Osteoblast (primary cell): ENCODE measurements around the gene KIF1B. TPM values are rescaled to one million over a fixed set of nuclear protein-coding genes. Genes with fewer than 3 reads are reported as not detected.
"Not testable (repeated sequence)": the region's sequence is repeated elsewhere in the genome, so short reads cannot be mapped to it uniquely, and the experiment has no call there.

Source experiments
- DNase-seq: peaks from one replicate; pipeline ENCODE4 v3.0.0; 2011; ENCODE audit warnings: low spot score, mixed read lengths; ENCODE audit not compliant: insufficient read length; ENCODE audit errors: missing footprints
- H2AFZ ChIP-seq: 2 replicates; pipeline ENCODE4 v1.6.0; 2011; ENCODE audit warnings: mild to moderate bottlenecking, low read length
- H3K27ac ChIP-seq: 2 replicates; pipeline ENCODE4 v1.5.1; 2011; ENCODE audit warnings: mild to moderate bottlenecking, low read depth, low read length, moderate library complexity
- H3K27me3 ChIP-seq: 2 replicates; pipeline ENCODE4 v1.6.0; 2012; ENCODE audit warnings: mild to moderate bottlenecking, control low read depth, inconsistent platforms, low read length, moderate library complexity; ENCODE audit not compliant: insufficient read depth
- H3K36me3 ChIP-seq: 2 replicates; pipeline ENCODE4 v1.5.1; 2011; ENCODE audit warnings: mild to moderate bottlenecking, low read length, control low read depth, moderate library complexity; ENCODE audit not compliant: insufficient read depth
- H3K4me1 ChIP-seq: 2 replicates; pipeline ENCODE4 v1.5.1; 2011; ENCODE audit warnings: mild to moderate bottlenecking, low read length, control low read depth, moderate library complexity; ENCODE audit not compliant: insufficient read depth
- H3K4me2 ChIP-seq: 2 replicates; pipeline ENCODE4 v1.6.0; 2011; ENCODE audit warnings: mild to moderate bottlenecking, low read length; ENCODE audit not compliant: insufficient read depth
- H3K4me3 ChIP-seq: fragments of 200-600 bp; sonication (generic); 3 replicates; pipeline ENCODE4 v1.5.1; 2012; ENCODE audit warnings: mild to moderate bottlenecking, low read length, inconsistent platforms; ENCODE audit not compliant: insufficient read depth
- H3K79me2 ChIP-seq: 2 replicates; pipeline ENCODE4 v1.6.0; 2012; ENCODE audit warnings: mild to moderate bottlenecking, low read length, control low read depth, inconsistent platforms; ENCODE audit not compliant: insufficient read depth
- H3K9me3 ChIP-seq: 2 replicates; pipeline ENCODE4 v1.5.1; 2011; ENCODE audit warnings: low read depth, low read length, control low read depth
- H4K20me1 ChIP-seq: 2 replicates; pipeline ENCODE4 v1.6.0; 2012; ENCODE audit warnings: mild to moderate bottlenecking, low read length, control low read depth; ENCODE audit not compliant: insufficient read depth
- CTCF ChIP-seq: IDR thresholded peaks from 2 replicates; pipeline ENCODE4 v1.5.1; 2011; ENCODE audit warnings: mild to moderate bottlenecking, low read depth, low read length, moderate library complexity; ENCODE audit errors: extremely low read depth
- total RNA-seq: library from RNA; depleted of rRNA; stranded (reverse); fragments of >200 nt; gene quantifications from 2 replicates; pipeline ENCODE4 v1.2.3, GENCODE V29; 2012

The KIF1B gene
- total RNA-seq, 1 donor = 35.8 TPM

GRCh38 chr1:10253149-10253548, 42.8 kb downstream of the KIF1B start:
- Histone ChIP-seq H2AFZ (no peak overlapping the region), H3K9me3 (no peaks in the 10 kb centered on the region), H3K79me2 (peaks cover 89% of the 10 kb centered on the region), H3K4me2 (peak overlapping the region; percentile 18), H3K4me3 (no peak overlapping the region), H3K27ac (peak overlapping the region; percentile 82), H3K27me3 (no peaks in the 10 kb centered on the region), H3K4me1 (peaks cover 29% of the 10 kb centered on the region), H4K20me1 (peaks cover 60% of the 10 kb centered on the region), H3K36me3 (peaks cover 9% of the 10 kb centered on the region)
- no peak for DNase-seq
- no peak for TF ChIP-seq CTCF

DNA sequence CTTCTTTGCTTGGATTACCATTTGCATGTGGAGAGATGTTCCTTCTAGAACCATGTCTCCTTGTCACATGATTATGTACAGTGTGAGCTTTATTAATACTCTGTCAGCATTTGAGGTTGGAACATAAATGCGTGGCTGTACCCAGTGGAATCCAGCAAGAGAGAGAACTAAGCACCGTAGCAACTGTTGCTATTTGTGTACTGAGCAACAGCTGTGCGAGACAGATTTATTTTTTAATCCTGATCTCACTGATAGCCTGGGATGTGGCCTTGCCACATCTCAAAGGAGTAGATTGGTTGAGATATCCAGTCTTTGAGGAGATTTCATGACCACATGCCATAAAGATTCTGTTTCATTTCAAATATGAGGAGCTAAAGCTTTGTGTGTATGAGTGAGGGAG, 43.4 kb downstream of the KIF1B start:
- H3K27ac ChIP-seq = peak overlapping the region; percentile 82
- peaks cover 88% of the 10 kb centered on the region for H3K79me2 ChIP-seq
- no peak overlapping the region for H3K4me3 ChIP-seq
- H2AFZ ChIP-seq = no peak overlapping the region
- peak; percentile 91 for DNase-seq
- H3K36me3 ChIP-seq = peaks cover 15% of the 10 kb centered on the region
- H3K9me3 ChIP-seq = no peaks in the 10 kb centered on the region
- no peaks in the 10 kb centered on the region for H3K27me3 ChIP-seq
- H3K4me2 ChIP-seq = peak overlapping the region; percentile 18
- peaks cover 29% of the 10 kb centered on the region for H3K4me1 ChIP-seq
- H4K20me1 ChIP-seq = peaks cover 58% of the 10 kb centered on the region
- TF ChIP-seq CTCF = no peak

GRCh38 chr1:10257851-10258250, 47.5 kb downstream of the KIF1B start:
- DNase-seq = peak; percentile 50
- Histone ChIP-seq H3K4me2 (no peak overlapping the region), H3K27me3 (no peaks in the 10 kb centered on the region), H2AFZ (no peak overlapping the region), H3K9me3 (no peaks in the 10 kb centered on the region), H3K36me3 (peaks cover 36% of the 10 kb centered on the region), H4K20me1 (peaks cover 28% of the 10 kb centered on the region), H3K79me2 (peaks cover 51% of the 10 kb centered on the region), H3K4me3 (no peak overlapping the region), H3K4me1 (peaks cover 15% of the 10 kb centered on the region), H3K27ac (no peak overlapping the region)
- no peak for TF ChIP-seq CTCF

DNA sequence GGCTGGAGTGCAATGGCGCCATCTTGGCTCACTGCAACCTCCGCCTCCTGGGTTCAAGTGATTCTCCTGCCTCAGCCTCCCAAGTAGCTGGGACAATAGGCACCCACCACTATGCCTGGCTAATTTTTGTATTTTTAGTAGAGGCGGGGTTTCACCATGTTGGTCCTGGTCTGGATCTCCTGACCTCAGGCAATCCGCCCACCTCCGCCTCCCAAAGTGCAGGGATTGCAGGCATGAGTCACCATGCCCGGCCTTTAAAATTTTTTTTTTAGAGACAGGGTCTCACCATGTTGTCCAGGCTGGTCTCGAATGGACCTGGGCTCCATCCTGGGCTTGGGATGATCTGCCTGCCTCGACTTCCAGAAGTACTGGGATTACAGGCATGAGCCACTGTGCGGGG, 49.2 kb downstream of the KIF1B start:
- H3K4me1 ChIP-seq, H3K27me3 ChIP-seq, H3K4me2 ChIP-seq, H3K4me3 ChIP-seq, DNase-seq, H3K9me3 ChIP-seq, H2AFZ ChIP-seq, H3K27ac ChIP-seq: not testable (repeated sequence)
- Histone ChIP-seq H3K36me3 (peaks cover 51% of the 10 kb centered on the region), H4K20me1 (peaks cover 14% of the 10 kb centered on the region), H3K79me2 (peaks cover 35% of the 10 kb centered on the region)
